DMS 273 (cell line): ENCODE data around the gene UNC5B.
A peak's percentile ranks its signal among the peaks of the same experiment; 100 is the strongest.

ENCODE experiments used
- DNase-seq: peaks from one replicate; lab custom pipeline; 2025; ENCODE audit not compliant: unreplicated experiment; lab: John Stamatoyannopoulos, UW

UNC5B gene

GRCh38 chr10:71251319-71251718 is 38.9 kb downstream of the UNC5B start:
- no peak for DNase-seq

- DNase-seq, result no peak
Observed at GRCh38 chr10:71252220-71252619, 39.9 kb downstream of the UNC5B start.

- DNase-seq, result no peak
Observed at GRCh38 chr10:71253981-71254818, 41.8 kb downstream of the UNC5B start.

- no peak for DNase-seq
Observed at GRCh38 chr10:71254834-71255549, 42.6 kb downstream of the UNC5B start.

- no peak for DNase-seq
Observed at GRCh38 chr10:71255550-71255807, 43.1 kb downstream of the UNC5B start.

GRCh38 chr10:71255808-71256660 is 43.7 kb downstream of the UNC5B start:
- DNase-seq, result peak; percentile 80

- DNase-seq, result no peak
Observed at GRCh38 chr10:71256661-71257318, 44.4 kb downstream of the UNC5B start.

GRCh38 chr10:71257319-71257997 is 45.1 kb downstream of the UNC5B start:
- DNase-seq, result no peak

- DNase-seq, result no peak
Observed at GRCh38 chr10:71258046-71258445, 45.7 kb downstream of the UNC5B start.

GRCh38 chr10:71258446-71259145 is 46.2 kb downstream of the UNC5B start:
- DNase-seq, result no peak

- DNase-seq, result no peak
Observed at GRCh38 chr10:71259282-71259681, 46.9 kb downstream of the UNC5B start.

GRCh38 chr10:71259815-71260501 is 47.6 kb downstream of the UNC5B start:
- peak; percentile 60 for DNase-seq

- DNase-seq, result peak; percentile 82
Observed at GRCh38 chr10:71260622-71261325, 48.4 kb downstream of the UNC5B start.

GRCh38 chr10:71262027-71262426 is 49.7 kb downstream of the UNC5B start:
- DNase-seq, result peak; percentile 80

GRCh38 chr10:71262817-71263216 is 50.4 kb downstream of the UNC5B start:
- DNase-seq, result no peak

- DNase-seq, result no peak
Observed at GRCh38 chr10:71263376-71263775, 51.0 kb downstream of the UNC5B start.

- peak; percentile 41 for DNase-seq
Observed at GRCh38 chr10:71264345-71265200, 52.2 kb downstream of the UNC5B start.

- no peak for DNase-seq
Observed at GRCh38 chr10:71265201-71265575, 52.8 kb downstream of the UNC5B start.
